DND-41 (cell line): ENCODE data around the gene LCE3C.

Experiments used
- EZH2 ChIP-seq: IDR thresholded peaks from 3 replicates; pipeline ENCODE4 v1.6.1; 2012; ENCODE audit warnings: borderline replicate concordance, low read depth, mild to moderate bottlenecking, moderate library complexity, low read length, inconsistent platforms; ENCODE audit not compliant: severe bottlenecking
- TF ChIP-seq, protein P1 (sequence below): IDR thresholded peaks from 2 replicates; pipeline ENCODE4 v1.5.1; 2012; ENCODE audit warnings: borderline replicate concordance, low read length, moderate library complexity, mild to moderate bottlenecking; ENCODE audit not compliant: poor library complexity, severe bottlenecking; ENCODE audit errors: extremely low read depth

DNA sequence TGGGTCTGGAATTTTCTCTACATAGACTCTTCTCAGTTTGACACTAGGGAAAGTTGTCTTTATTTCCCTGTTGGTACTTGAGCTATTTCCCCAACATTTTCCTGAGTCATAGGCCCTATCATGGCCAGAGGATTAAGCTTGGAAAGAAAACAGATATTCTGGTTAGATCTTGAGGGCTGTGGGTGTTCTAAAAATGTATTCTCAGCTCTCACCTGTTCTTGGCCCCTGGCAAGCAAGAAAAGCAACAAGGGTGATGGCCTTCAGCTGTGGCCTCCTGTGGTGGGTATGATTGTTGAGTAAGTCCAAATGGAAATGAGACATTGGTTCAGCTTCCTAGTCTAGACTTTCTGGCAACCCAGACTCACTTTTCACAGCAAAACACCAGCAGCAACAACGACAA lies 40.3 kb downstream of the LCE3C start:
- TF ChIP-seq, protein P1, sequence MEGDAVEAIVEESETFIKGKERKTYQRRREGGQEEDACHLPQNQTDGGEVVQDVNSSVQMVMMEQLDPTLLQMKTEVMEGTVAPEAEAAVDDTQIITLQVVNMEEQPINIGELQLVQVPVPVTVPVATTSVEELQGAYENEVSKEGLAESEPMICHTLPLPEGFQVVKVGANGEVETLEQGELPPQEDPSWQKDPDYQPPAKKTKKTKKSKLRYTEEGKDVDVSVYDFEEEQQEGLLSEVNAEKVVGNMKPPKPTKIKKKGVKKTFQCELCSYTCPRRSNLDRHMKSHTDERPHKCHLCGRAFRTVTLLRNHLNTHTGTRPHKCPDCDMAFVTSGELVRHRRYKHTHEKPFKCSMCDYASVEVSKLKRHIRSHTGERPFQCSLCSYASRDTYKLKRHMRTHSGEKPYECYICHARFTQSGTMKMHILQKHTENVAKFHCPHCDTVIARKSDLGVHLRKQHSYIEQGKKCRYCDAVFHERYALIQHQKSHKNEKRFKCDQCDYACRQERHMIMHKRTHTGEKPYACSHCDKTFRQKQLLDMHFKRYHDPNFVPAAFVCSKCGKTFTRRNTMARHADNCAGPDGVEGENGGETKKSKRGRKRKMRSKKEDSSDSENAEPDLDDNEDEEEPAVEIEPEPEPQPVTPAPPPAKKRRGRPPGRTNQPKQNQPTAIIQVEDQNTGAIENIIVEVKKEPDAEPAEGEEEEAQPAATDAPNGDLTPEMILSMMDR: no peak
- no peak for TF ChIP-seq EZH2
